HUES48 (cell line): ENCODE measurements around the gene MAD2L2.

Experiments used
- H3K27ac ChIP-seq: one replicate; pipeline ENCODE4 v1.7.0; 2013; ENCODE audit warnings: low read depth, low read length, inconsistent platforms
- H3K27me3 ChIP-seq: 2 replicates; pipeline ENCODE4 v1.6.1; 2013; ENCODE audit warnings: mild to moderate bottlenecking, low read length; ENCODE audit not compliant: control insufficient read depth, insufficient read depth
- H3K36me3 ChIP-seq: 2 replicates; pipeline ENCODE4 v1.6.1; 2013; ENCODE audit warnings: low read length; ENCODE audit not compliant: control insufficient read depth, insufficient read depth
- H3K4me1 ChIP-seq: 2 replicates; pipeline ENCODE4 v1.6.1; 2013; ENCODE audit warnings: mild to moderate bottlenecking, low read length; ENCODE audit not compliant: control insufficient read depth, insufficient read depth
- H3K4me3 ChIP-seq: 2 replicates; pipeline ENCODE4 v1.5.1; 2013; ENCODE audit warnings: mild to moderate bottlenecking, low read depth, low read length
- H3K9ac ChIP-seq: 2 replicates; pipeline ENCODE4 v1.6.1; 2013; ENCODE audit warnings: mild to moderate bottlenecking, low read depth, low read length, moderate library complexity
- H3K9me3 ChIP-seq: 2 replicates; pipeline ENCODE4 v1.6.1; 2013; ENCODE audit warnings: low read length; ENCODE audit not compliant: control insufficient read depth, insufficient read depth

The MAD2L2 gene

DNA sequence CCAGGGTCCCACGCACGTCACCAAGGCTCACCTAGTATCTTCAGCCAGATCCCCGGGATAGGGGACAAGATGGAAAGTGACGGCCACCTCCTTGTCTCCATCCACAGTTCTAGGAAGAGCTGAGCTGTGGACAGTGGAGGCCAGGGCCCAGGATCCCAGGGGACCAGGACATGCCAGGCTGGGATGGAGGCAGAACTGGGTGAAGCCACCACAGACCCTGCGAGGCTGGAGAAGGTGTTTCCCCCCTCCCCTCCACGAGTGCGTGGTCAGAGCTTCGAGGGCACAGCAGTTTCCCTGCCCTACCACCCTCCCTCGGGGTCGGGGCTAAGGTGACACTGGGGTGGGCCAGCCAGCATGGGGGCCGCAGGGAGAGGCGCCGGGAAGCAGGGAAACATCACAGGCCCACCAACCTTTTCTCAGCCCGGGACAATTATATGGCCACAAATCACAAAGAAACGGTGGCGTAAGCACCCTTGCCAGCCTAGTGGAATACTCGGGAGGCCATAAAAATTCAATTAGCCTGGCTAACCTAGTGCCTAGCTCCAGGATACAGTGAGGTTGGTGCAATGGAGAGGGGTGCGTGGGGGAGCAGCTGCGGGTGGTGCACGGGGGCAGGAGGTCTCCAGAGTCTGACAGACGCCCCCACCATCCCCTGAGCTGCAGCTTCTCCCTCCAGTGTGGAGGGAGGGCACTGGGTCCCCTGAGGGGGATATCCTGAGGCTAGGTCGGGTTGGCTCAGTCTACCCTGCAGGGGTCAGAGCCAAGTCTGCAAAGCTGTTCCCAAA, 23.9 kb upstream of the MAD2L2 start:
- no peak overlapping the region for H3K4me3 ChIP-seq
- no peaks in the 10 kb centered on the region for H3K9me3 ChIP-seq
- H3K36me3 ChIP-seq = peaks cover 5% of the 10 kb centered on the region; the same call in 1 of the 2 replicates
- no peak overlapping the region for H3K9ac ChIP-seq
- no peak overlapping the region for H3K27ac ChIP-seq
- peaks cover 48% of the 10 kb centered on the region for H3K4me1 ChIP-seq
- H3K27me3 ChIP-seq = no peaks in the 10 kb centered on the region

DNA sequence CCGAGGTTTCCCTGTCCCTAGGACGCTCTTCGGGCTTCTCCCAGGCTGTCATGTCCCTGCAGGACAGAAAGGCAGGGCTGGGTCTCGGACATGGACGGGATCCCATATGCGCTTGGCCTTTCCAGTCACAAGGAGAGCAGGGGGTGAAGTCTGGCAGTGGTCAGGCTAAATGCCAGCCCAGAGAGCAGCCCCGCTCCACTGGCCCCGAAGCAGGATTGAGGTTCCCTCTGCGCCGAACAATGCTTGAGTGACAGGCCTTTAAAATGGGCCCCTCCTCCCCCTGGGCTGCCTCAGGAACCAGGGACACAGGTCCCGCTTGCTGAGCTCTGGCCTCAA, 23.2 kb upstream of the MAD2L2 start:
- Histone ChIP-seq H3K4me1 (peaks cover 48% of the 10 kb centered on the region), H3K27me3 (no peaks in the 10 kb centered on the region), H3K4me3 (no peak overlapping the region), H3K27ac (peak overlapping the region; percentile 31), H3K9me3 (no peaks in the 10 kb centered on the region), H3K9ac (no peak overlapping the region), H3K36me3 (peaks cover 5% of the 10 kb centered on the region; the same call in 1 of the 2 replicates)

DNA sequence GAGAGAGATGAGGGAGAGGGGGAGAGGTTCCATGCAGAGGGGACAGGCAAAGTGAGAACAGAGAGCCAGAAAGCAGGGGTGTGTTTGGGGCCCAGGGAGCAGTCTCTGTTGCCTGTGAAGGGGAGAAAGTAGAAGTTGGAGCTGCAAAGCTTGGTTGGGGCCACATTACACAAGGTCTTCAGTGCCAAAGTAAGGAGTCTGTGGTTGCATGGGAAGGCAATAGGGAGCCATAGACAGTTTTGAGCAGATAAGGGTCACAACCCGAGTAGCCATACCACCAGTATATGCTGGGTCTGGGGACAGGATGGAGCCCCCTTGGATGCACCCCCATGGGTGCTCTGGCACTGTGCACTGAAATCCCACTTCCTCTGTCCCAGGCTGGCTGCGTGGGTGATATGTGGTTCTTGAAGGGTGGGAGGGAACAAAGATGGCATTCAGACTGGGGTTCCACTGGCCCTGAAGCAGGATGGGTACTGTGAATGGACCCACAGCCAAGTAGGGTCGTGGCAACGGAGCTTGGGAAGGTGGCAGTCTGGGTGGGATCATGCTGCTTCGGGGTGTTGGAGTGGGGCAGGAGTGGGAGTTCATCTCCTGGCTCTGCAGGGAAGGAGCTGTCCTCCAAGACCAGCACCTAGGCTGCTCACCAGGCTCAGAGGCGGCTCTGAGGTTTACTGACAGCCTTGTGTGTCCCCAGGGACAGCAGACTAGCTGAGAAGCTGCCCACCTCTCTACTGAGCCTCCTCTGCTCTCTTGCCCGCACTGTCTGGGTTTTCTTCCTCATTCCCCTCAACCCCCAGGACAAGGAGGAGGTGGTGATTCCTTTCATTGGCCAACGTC, 22.6 kb upstream of the MAD2L2 start:
- Histone ChIP-seq H3K27me3 (no peaks in the 10 kb centered on the region), H3K9me3 (no peaks in the 10 kb centered on the region), H3K4me1 (peaks cover 45% of the 10 kb centered on the region), H3K27ac (peak overlapping the region; percentile 31), H3K4me3 (no peak overlapping the region), H3K9ac (no peak overlapping the region), H3K36me3 (peaks cover 5% of the 10 kb centered on the region; the same call in 1 of the 2 replicates)

DNA sequence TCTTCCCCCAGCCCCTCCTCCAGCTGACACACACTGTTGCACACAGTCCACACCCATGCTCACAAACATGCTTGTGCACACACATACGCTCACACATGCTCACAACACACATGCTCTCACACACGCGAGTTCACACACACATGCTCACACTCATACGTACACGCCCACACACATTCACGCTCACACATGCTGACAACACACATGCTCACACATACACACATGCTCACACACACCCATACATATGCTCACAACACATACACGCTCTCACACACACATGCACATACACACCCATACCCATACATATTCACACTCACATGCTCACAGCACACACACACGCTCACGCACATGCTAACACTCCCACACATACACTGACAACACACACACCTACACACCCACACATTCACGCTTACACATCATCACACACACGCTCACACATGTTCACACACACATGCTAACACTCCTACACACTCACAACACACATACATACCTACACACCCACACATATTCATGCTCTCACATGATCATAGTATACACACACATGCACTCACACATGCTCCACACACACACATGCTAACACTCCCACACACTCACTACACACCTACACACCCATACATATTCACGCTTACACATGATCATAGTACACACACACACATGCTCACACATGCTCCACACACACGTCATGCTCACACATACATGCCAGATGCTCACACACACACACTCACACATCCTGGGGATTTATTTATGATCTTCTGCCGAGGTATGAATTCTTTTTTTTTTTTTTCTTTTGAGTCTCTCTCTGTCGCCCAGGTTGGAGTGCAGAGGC, 21.2 kb upstream of the MAD2L2 start:
- Histone ChIP-seq H3K4me1 (peaks cover 38% of the 10 kb centered on the region), H3K9ac (no peak overlapping the region), H3K27ac (no peak overlapping the region), H3K27me3 (no peaks in the 10 kb centered on the region), H3K4me3 (no peak overlapping the region), H3K9me3 (no peaks in the 10 kb centered on the region), H3K36me3 (0 out of 2 replicates have a peak, but pooled peaks cover 5% of the 10 kb centered on the region)

DNA sequence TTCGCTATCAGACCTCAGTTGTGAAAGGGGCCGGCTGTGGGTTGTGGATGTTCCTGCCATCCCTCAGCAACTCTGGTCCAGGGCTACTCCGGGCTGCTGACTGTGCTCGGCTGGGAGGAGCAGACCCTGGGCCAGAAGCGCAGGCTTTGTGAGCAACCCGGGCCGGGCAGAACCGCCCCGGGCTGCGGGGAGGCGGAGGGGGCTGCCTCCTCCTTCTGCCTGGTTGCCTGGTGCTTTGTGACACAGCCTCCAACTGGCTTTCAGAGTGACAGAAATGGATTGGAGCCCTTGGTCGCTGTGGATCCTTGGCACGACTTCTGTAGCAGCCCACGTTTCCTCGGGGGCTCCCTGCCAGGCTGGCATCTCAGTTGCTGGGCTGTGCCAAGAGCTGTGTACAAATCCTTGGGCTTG, 20.6 kb upstream of the MAD2L2 start:
- Histone ChIP-seq H3K36me3 (0 out of 2 replicates have a peak, but pooled peaks cover 5% of the 10 kb centered on the region), H3K4me1 (peaks cover 36% of the 10 kb centered on the region), H3K27ac (peak overlapping the region; percentile 47), H3K9me3 (no peaks in the 10 kb centered on the region), H3K27me3 (no peaks in the 10 kb centered on the region), H3K4me3 (no peak overlapping the region), H3K9ac (no peak overlapping the region)

DNA sequence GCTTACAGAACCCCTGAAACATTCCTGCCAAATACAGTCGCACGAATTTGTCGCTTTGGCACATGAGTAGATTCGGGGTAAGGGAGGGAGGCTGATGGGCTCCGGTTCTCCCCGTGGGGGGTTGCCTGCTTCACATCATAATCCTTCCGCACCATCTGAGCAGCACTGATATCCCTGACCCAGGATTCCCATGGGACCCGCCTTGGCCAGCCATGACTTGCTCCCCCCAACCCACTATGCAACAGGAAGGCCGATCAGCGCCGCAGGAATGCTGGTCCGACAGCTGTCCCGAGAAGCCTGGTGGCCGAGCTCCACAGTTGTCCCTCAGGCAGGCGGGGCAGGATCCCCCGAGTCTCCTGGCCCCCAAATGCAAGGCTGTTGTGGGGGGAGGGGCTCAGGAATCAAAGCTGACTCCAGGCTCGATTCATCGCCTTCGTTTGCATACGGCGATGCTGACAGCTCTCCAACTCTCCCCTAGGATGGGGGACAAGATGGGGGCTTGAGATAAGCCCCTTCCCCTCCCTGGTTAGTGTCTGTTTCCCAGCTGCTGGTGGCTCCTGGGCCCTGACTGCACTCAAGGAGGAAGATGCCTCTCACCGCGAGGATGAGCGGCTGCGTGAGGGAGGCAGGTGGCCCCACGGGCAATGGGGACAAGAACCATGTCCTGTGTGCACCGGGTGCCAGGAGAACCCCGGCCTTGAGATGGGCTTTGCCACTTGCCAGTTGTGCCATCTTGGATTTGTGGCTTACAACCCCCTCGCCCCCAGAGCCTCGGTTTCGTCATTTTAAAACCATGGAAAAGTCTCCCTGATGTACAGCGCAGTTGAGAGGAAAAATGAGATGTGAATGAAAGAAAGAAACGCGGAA, 19.9 kb upstream of the MAD2L2 start:
- Histone ChIP-seq H3K9ac (no peak overlapping the region), H3K36me3 (0 out of 2 replicates have a peak, but pooled peaks cover 5% of the 10 kb centered on the region), H3K27me3 (no peaks in the 10 kb centered on the region), H3K4me1 (peaks cover 36% of the 10 kb centered on the region), H3K4me3 (no peak overlapping the region), H3K9me3 (no peaks in the 10 kb centered on the region), H3K27ac (peak overlapping the region; percentile 47)

DNA sequence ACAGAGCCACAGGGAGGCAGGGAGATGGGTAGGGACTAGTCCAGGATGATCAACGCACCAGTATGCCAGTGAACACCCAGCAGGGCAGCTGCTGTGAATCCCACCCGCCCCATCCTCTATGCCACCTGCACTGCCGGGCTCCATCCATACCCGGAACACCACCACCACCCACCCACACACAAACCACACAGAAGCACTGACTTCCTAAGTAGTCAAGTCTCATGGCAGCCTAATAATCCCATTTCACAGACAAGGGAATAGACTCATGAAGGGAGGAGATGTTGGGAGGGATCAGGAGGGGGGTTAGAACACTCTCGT, 16.9 kb upstream of the MAD2L2 start:
- 0 out of 2 replicates have a peak, but pooled peaks cover 5% of the 10 kb centered on the region for H3K36me3 ChIP-seq
- H3K4me1 ChIP-seq = peaks cover 26% of the 10 kb centered on the region
- no peaks in the 10 kb centered on the region for H3K27me3 ChIP-seq
- no peak overlapping the region for H3K4me3 ChIP-seq
- H3K9me3 ChIP-seq = no peaks in the 10 kb centered on the region
- no peak overlapping the region for H3K27ac ChIP-seq
- no peak overlapping the region for H3K9ac ChIP-seq

DNA sequence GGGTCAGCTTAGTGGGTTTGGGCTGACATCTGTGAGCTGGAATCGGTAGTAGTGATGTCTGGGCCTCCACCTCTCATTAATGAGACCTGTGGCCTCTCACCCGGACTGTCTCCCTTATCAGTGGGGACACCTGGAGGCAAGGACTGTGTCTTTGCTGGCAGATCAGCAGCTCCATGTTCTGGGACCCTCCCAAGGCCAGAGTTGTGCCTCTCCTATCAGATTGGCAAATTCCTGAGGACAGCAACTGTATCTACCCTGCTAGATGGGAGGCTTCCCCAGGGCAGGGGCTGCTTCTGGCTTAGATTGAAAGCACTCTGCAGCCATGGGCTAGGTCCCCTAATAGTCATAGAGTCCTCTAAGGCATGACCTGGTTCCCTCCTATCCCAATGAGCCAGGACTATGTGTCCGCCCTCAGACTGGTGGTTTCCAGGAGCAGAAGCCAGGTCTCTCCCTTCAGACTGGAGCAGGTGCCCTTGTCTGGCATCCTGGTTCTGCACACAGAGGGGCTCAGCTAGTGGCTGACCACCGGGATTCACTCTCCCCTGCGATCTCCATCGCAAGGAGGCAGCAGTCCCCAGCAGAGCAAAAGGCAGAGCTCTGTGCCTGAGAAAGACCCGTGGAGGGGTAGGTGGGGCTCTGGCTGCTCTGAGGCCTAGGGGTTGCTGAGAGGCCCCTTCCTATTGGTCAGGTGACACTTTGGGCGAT, 16.4 kb upstream of the MAD2L2 start:
- no peak overlapping the region for H3K27ac ChIP-seq
- H3K4me3 ChIP-seq = no peak overlapping the region
- H3K9me3 ChIP-seq = no peaks in the 10 kb centered on the region

DNA sequence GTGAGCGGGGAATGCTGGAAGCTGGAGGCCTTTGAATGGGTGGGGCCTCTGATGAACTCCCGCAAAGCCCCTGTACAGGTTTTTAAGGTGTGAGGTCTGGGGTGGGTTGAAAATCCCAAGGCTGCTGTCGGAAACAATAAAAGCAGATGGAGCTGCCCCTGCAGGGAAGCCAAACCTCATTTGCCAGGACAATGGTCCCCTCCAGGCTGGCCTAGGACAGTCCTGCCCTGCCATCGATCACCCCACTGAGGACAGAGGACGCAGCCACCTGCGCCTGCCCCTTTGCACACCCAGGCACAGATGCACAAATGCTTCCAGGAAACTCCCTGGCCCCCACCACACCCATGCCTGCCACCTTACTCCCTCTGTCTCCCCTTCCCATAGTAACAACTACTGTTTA, 14.9 kb upstream of the MAD2L2 start:
- Histone ChIP-seq H3K9ac (no peak overlapping the region), H3K27me3 (no peaks in the 10 kb centered on the region), H3K36me3 (no peaks in the 10 kb centered on the region), H3K4me1 (peaks cover 20% of the 10 kb centered on the region), H3K27ac (no peak overlapping the region), H3K9me3 (no peaks in the 10 kb centered on the region), H3K4me3 (no peak overlapping the region)

More for the DNA sequence above, 16.4 kb upstream of the MAD2L2 start:
- Histone ChIP-seq H3K9ac (no peak overlapping the region), H3K4me1 (peaks cover 27% of the 10 kb centered on the region), H3K36me3 (0 out of 2 replicates have a peak, but pooled peaks cover 4% of the 10 kb centered on the region), H3K27me3 (no peaks in the 10 kb centered on the region)
